CD4-positive, alpha-beta T cell treated with Interleukin-2 at 100 ng/mL for 4 hours (primary cell): ENCODE data around the gene KIF2C.
"Not testable (repeated sequence)": the region's sequence is repeated elsewhere in the genome, so short reads cannot be mapped to it uniquely, and the experiment has no call there.

ENCODE experiments used
- DNase-seq: peaks from one replicate; pipeline ENCODE4 v3.0.0-alpha.2; 2020; ENCODE audit warnings: low spot score

KIF2C gene

GRCh38 chr1:44719318-44719717, 20.3 kb upstream of the KIF2C start:
- DNase-seq, result no peak

- DNase-seq, result no peak
These were observed 19.4 kb upstream of the KIF2C start for GRCh38 chr1:44720281-44720680.

DNA sequence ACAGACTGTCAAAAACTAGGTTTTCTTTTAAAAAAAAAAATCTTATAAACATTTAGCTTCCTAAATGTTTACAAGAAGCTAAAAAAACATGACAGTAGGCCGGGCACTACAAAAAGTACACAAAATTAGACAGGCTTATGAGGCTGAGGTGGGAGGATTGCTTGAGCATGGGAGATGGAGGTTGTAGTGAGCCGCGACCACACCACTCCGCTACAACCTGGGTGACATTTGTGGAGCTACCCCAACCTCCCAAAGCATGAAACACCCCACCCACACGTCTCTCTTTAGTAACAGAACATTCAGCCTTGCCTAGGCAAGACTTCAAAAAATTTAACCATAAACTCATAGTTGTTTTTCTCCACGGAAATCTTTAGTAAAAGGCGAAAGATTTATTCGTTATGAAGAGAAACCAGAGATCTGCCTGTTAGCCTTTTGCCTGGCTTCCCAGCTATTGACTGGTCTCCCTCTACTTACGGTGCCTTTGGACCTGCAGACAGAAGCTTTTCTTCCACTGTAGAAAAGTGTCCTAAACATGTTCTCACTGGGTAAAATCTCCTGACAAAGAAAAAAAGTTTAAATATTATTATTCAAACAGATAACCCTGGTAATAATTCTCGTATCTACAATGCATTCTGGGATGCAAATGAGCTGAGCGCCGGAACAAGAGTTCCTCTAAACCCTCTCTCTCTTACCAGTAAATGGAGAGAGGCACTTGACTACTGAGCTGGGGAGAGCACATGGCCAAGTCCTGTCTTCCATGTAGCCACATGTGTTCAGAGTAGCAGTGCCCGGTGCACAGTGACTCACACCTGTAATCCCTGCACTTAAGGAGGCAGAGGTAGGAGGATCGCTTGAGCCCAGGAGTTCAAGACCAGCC, 17.9 kb upstream of the KIF2C start:
- peak; percentile 80 for DNase-seq

GRCh38 chr1:44723064-44723463, 16.6 kb upstream of the KIF2C start:
- DNase-seq, result no peak

GRCh38 chr1:44723496-44724295, 15.9 kb upstream of the KIF2C start:
- DNase-seq, result peak; percentile 18

DNA sequence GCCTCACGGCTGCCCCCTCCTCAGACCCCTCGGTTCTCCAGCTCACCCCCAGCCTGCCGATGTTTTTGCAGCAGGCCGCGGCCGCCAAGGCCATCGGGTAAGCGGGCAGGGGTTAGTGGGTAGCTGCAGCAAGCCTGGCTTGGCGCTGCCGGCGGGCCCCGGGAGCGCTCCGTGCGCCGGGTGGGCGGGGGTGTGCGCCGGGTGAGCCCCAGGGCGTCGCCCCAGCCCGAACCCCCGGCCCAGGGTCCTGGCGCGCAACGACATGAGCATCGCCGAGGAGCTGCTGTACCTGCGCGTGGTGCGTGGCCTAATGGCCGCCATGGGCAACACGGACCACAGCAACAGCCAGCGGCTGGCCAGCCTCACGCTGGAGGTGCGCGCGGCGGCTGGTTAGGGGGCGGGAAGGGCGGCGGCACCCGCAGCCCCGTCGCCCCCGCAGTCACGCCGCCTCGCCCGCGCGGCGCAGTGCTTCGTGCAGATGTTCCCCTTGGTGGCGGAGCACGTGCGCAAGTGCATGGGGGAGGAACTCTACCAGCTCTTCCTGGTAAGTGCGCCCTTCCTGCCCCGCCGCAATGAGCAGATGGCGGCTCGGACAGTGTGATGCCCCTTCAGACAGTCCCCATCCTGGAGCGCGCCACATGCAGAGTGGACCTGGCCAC, 15.2 kb upstream of the KIF2C start:
- DNase-seq, result no peak

DNA sequence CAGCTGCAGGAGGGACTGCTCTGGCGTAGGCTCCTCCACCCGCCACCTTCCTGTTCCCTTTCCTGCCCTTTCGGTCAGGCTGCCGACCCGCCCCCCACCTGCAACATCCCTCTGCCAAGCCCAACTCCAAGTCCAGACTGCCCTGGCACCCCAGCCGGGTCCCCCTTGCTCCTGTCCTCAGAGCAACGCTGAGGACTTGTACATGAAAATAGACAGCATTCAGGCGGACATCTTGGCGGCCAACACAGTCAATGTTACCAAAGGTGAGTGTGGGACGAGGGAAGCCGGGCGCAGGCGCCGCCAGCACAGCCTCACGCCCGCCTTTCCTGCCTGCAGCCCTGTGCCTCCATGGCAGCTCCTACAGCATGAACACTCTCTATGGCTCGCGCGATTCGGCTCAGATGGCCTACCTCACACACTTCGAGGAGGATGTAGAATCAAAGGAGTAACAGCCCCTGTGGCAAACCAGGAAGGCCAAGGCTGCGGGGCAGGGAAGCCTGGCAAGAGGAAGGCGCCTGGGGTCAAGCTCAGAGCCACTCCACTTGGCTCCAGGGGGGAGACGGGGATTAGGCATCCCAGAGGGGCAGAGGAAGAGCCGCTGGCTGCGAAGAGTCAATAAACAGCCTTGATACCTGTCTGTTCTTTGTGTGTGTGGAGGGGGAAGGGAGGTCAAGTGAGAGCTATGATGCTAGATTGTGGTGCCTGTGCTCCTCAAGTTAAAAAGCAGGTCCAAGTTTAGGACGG, 14.5 kb upstream of the KIF2C start:
- no peak for DNase-seq

DNA sequence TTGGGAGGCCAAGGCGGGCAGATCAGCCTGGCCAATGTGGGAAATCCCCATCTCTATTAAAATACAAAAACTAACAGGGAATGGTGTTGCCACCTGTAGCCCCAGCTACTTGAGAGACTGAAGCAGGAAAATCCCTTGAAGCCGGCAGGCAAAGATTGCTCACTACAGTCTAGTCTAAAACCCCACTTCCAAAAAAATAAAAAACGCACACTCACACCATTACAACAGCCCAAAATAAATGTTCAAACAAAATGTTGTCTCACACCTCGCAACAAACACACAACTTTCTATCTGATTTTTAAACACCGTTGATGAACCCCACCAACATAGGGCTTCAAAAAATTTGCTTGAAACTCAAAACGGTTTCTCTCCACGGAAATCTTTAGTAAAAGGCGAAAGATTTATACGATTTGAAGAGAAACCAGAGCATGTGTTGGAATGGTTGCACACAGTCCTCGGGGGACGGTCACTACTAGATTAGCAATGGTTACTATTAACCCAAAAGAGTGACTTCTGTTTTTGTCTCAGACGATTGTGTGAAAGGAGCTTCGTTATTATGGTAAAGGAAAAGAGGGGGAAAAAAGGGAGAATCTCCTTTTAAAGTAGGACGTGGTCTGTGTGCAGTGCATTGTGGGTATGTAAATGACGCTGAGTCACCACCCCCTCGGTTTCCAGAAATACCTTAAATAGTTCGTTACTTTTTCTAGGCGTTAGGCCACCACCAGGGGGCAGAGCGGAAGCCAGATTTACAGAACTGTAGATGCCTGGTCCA, 8.7 kb upstream of the KIF2C start, which contains the start of gene RNU5D-1:
Gene RNU5D-1 (minus strand): TSS at position 430 of the 772 bp plus-strand sequence.
- peak; percentile 97 for DNase-seq

DNA sequence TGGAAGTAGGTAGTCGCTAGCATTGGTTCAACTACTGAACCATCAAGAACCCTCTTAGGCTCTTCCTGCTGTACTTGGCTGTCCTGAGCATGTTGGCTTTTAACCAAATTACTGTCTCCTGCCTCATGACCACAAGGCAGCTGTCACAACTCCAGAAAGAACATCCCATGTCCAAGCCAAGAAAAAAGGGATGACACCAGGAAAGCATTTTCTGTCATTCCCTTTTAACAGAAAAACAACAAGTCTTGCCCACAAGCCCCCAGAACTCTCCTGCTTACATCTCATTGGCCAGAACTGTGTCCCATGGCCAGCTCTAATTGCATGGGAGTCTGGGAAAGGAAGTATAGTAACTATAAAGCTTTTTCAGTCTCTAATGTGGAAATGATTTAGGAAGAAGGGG, 6.3 kb upstream of the KIF2C start:
- no peak for DNase-seq

- no peak for DNase-seq
These were observed 5.9 kb upstream of the KIF2C start for GRCh38 chr1:44733784-44734183.

- no peak for DNase-seq
These were observed 3.6 kb upstream of the KIF2C start for GRCh38 chr1:44735992-44736391.

DNA sequence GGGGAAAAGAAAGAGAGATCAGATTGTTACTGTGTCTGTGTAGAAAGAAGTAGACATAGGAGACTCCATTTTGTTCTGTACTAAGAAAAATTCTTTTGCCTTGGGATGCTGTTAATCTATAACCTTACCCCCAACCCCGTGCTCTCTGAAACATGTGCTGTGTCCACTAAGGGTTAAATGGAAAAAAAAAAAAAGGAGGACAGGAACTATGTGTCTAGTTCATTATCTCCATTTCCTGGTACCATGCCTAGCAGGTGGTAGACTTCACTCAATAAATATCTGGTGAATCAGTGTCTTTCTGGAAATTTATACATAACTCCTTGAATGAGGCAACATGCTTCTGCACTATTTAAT, 707 bp upstream of the KIF2C start:
- DNase-seq, result not testable (repeated sequence)

GRCh38 chr1:44740179-44740617, 561 bp downstream of the KIF2C start:
- no peak for DNase-seq

DNA sequence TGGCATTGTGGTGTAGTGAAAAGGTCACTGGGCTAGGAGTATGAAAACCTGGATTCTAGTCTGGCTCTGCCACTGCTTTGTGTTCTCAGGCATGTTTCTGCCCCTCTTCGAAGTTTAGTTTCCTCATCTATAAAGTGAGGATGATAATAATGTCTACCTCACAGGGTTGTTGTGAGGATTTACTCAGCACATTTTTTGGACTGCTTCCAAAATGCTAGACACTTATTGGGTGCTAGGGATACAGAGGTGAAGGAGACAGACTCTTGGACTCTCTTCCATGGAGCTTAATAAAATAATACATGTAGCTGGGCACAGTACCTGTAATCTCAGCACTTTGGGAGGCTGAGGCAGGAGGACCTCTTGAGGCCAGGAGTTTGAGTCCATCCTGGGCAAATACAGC, 3.6 kb downstream of the KIF2C start:
- no peak for DNase-seq

GRCh38 chr1:44747878-44748277, 8.2 kb downstream of the KIF2C start:
- no peak for DNase-seq

DNA sequence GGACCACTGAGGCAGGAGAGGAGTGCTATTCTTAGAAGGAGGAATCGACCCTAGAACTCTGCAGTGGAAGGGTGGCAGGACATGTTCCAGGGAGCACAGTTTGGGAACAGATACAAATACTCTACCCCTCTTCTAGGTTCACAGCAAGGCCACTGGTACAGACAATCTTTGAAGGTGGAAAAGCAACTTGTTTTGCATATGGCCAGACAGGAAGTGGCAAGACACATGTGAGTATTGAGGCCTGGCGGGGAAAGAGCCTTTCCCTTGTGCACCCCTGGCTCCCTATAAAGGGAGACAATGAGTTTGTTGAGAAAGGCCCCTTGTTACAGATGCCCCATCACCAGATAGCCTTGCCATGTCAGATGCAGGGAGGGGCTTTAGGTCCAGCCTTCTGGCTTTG, 17.8 kb downstream of the KIF2C start:
- no peak for DNase-seq

GRCh38 chr1:44759077-44759476, 19.4 kb downstream of the KIF2C start:
- DNase-seq, result no peak

DNA sequence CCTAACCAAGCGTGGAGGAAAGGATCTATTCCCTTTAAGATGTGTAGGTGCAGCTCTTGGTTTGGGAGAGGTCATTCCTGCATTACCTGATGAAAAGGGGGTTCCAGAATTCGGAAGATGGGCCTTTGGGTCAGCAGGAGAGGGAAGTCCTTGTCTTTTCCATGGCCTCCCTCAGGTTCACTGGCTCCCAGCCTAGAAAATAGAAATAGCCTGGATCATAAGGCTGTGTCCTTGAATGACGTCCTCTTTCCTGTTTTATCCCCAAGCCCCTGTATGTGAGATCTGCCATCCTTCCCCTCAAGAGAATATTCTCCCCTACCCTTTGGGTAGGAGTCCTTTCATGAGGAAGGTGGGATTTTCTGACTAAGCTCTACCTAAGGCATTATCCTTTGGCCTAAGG, 21.2 kb downstream of the KIF2C start:
- no peak for DNase-seq

DNA sequence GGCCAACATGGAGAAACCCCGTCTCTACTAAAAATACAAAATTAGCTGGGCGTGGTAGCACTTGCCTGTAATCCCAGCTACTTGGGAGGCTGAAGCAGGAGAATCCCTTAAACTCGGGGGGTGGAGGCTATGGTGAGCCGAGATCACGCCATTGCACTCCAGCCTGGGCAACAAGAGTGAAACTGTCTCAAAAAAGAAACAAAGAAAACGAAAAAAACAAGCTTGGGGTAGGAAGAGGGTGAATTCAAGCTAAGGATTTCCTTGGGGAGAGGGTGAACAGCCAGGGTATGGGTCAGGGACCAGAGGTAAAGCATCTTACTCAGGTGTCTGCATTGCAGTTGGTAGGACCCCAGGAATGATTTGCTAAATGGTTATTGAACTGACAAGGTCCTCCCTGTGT, 26.8 kb downstream of the KIF2C start:
- DNase-seq, result not testable (repeated sequence)

DNA sequence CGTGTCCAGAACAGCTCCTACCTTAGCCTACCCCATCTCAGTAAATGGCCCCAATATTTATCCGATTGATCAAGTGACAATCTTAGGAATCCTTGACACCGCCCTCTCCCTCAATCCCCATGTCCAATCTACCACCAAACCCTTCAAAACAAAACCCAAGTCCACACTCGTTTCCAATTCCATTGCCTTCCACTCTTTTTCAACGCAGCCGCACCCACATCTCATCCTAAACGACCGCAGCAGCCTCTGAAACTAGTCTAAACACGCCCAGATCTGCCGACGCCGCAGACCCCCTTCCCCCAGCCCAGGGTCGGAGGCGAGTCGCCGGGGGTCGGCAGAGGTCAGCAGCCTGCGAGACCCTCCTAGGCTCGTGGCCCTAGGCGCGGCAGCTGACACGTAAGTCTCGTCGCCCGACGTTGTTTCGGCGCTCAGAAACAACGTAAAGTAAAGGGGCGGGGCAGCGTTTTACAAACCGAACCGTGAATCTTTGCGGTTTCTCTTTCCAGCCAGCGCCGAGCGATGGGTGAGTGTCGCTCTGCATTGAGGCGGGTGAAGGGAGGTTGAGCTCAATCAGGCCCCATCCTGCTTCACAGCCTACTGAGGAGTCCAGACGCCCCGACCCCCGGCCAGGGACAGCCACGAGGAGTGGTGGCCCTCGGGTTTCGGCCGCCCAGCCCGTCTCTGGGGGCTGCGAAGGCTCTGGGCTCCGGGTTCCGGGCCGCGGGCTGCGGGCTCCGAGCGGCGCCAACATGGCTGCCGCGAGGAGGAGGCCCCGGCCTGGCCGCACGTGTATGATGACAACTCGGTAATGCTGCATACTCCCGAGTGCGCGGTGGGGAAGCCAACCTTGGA, 35.7 kb downstream of the KIF2C start, which contains the start of gene RPS8:
Gene RPS8 (plus strand): TSS at position 463 of the 852 bp plus-strand sequence. CDS start 57 bp downstream, at position 520.
- DNase-seq, result peak; percentile 92
